DOHH2 (cell line): ENCODE data around the gene ANKRD34B.

Experiments
- H3F3A ChIP-seq: fragments of 200-600 bp; sonication (generic), shearing (Covaris generic); 2 replicates; pipeline ENCODE4 v1.6.0; 2016; ENCODE audit warnings: antibody characterized with exemption, mild to moderate bottlenecking; ENCODE audit not compliant: control insufficient read depth, insufficient read depth
- H3K27ac ChIP-seq: fragments of 200-600 bp; sonication (generic); 2 replicates; pipeline ENCODE4 v1.5.1; 2014; ENCODE audit warnings: low read depth, mild to moderate bottlenecking, low read length, moderate library complexity
- H3K27me3 ChIP-seq: fragments of 200-600 bp; sonication (generic); 2 replicates; pipeline ENCODE4 v1.6.1; 2014; ENCODE audit warnings: mild to moderate bottlenecking, low read length, mixed read lengths; ENCODE audit not compliant: control insufficient read depth
- H3K36me3 ChIP-seq: fragments of 200-600 bp; sonication (generic); 2 replicates; pipeline ENCODE4 v1.6.1; 2014; ENCODE audit warnings: mild to moderate bottlenecking, low read length, moderate library complexity, mixed read lengths; ENCODE audit not compliant: control insufficient read depth
- H3K4me1 ChIP-seq: fragments of 200-600 bp; sonication (generic); 2 replicates; pipeline ENCODE4 v1.6.1; 2014; ENCODE audit warnings: mild to moderate bottlenecking, low read length, mixed read lengths; ENCODE audit not compliant: control insufficient read depth
- H3K4me2 ChIP-seq: fragments of 200-600 bp; sonication (generic); 2 replicates; pipeline ENCODE4 v1.6.0; 2014; ENCODE audit warnings: mild to moderate bottlenecking, low read length, moderate library complexity
- H3K4me3 ChIP-seq: fragments of 200-600 bp; sonication (generic); 2 replicates; pipeline ENCODE4 v1.5.1; 2014; ENCODE audit warnings: mild to moderate bottlenecking, low read length, mixed read lengths
- H3K79me2 ChIP-seq: fragments of 200-600 bp; sonication (generic); 2 replicates; pipeline ENCODE4 v1.6.1; 2014; ENCODE audit warnings: mild to moderate bottlenecking, low read length, mixed read lengths; ENCODE audit not compliant: control insufficient read depth
- H3K9me2 ChIP-seq: fragments of 200-600 bp; sonication (generic); replicated peaks from 2 replicates; pipeline ENCODE4 v1.6.1; 2014; ENCODE audit warnings: mild to moderate bottlenecking, low read length, mixed read lengths; ENCODE audit not compliant: control insufficient read depth
- H3K9me3 ChIP-seq: fragments of 200-600 bp; sonication (generic); 2 replicates; pipeline ENCODE4 v1.6.1; 2014; ENCODE audit warnings: antibody characterized with exemption, low read length, mixed read lengths; ENCODE audit not compliant: control insufficient read depth, insufficient read depth
- H4K20me1 ChIP-seq: fragments of 200-600 bp; sonication (generic); 2 replicates; pipeline ENCODE4 v1.6.0; 2014; ENCODE audit warnings: low read depth, mild to moderate bottlenecking, antibody characterized with exemption, low read length, moderate library complexity; ENCODE audit not compliant: control insufficient read depth, insufficient read depth
- EZH2phosphoT487 ChIP-seq: fragments of 200-600 bp; sonication (generic); IDR thresholded peaks from 2 replicates; pipeline ENCODE4 v1.6.1; 2017; ENCODE audit warnings: borderline replicate concordance, mild to moderate bottlenecking, antibody characterized with exemption, low read length, moderate library complexity, mixed read lengths
- TF ChIP-seq, protein P1 (sequence below): fragments of 200-600 bp; sonication (generic); IDR thresholded peaks from one replicate; pipeline ENCODE4 v1.5.1; 2014; ENCODE audit warnings: antibody characterized with exemption, mild to moderate bottlenecking, low read depth, low read length; ENCODE audit not compliant: poor library complexity, severe bottlenecking

Gene ANKRD34B

DNA sequence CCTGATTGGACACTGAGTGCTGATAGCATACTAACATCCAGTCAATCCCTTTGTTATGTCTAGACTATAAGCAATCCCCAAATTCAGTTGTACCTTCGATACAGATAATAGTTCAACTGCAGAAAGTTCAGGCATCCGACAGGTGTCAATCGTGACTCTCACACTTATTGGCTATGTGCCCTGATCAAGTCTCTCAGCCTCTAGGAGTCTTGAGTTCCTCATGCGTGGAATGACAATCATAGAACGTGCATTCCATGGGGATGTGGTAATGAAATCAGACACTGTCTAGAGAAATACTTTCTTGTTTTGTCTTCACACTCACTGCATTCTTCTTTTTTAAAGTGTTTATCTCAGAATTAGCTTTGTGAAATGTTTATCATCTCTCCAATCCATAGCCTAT is 4.8 kb downstream of the ANKRD34B start:
- Histone ChIP-seq H3K4me1 (no peaks in the 10 kb centered on the region), H3K4me2 (no peak overlapping the region), H3K36me3 (no peaks in the 10 kb centered on the region), H3K9me3 (no peaks in the 10 kb centered on the region), H3K79me2 (no peaks in the 10 kb centered on the region), H3K9me2 (no peaks in the 10 kb centered on the region), H3K27ac (no peak overlapping the region), H3K4me3 (no peak overlapping the region), H3F3A (no peaks in the 10 kb centered on the region), H3K27me3 (peaks cover 8% of the 10 kb centered on the region), H4K20me1 (no peaks in the 10 kb centered on the region)
- TF ChIP-seq, protein P1, sequence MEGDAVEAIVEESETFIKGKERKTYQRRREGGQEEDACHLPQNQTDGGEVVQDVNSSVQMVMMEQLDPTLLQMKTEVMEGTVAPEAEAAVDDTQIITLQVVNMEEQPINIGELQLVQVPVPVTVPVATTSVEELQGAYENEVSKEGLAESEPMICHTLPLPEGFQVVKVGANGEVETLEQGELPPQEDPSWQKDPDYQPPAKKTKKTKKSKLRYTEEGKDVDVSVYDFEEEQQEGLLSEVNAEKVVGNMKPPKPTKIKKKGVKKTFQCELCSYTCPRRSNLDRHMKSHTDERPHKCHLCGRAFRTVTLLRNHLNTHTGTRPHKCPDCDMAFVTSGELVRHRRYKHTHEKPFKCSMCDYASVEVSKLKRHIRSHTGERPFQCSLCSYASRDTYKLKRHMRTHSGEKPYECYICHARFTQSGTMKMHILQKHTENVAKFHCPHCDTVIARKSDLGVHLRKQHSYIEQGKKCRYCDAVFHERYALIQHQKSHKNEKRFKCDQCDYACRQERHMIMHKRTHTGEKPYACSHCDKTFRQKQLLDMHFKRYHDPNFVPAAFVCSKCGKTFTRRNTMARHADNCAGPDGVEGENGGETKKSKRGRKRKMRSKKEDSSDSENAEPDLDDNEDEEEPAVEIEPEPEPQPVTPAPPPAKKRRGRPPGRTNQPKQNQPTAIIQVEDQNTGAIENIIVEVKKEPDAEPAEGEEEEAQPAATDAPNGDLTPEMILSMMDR: no peak
- no peak for TF ChIP-seq EZH2phosphoT487

DNA sequence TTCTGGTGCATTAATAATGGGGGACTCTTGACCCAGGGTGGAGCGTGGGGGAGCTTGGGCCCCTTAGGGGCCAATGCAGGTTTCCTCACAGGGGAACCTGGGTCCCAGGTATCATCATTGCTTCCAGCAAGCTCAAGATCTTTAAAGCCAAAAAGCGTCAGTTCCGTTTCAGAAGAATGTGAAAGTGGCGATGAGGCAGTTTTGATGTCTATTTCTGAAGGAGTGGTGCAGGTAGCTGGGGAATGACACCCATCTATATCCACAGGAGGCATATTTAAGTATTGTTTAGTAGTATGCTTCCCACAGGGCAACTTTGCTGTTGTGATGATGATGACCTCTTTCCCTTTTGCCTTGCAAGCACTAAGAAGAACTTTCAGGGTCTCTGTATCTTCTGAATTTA is 10.8 kb downstream of the ANKRD34B start:
- H3K9me3 ChIP-seq: no peaks in the 10 kb centered on the region
- H3F3A ChIP-seq: no peaks in the 10 kb centered on the region
- H3K4me2 ChIP-seq: no peak overlapping the region
- no peak overlapping the region for H3K27ac ChIP-seq
- H3K4me1 ChIP-seq: no peaks in the 10 kb centered on the region
- H3K36me3 ChIP-seq: no peaks in the 10 kb centered on the region
- no peak overlapping the region for H3K4me3 ChIP-seq
- H4K20me1 ChIP-seq: no peaks in the 10 kb centered on the region
- TF ChIP-seq, protein P1: no peak
- TF ChIP-seq EZH2phosphoT487: no peak
- no peaks in the 10 kb centered on the region for H3K9me2 ChIP-seq
- H3K79me2 ChIP-seq: no peaks in the 10 kb centered on the region
- H3K27me3 ChIP-seq: peaks cover 13% of the 10 kb centered on the region

DNA sequence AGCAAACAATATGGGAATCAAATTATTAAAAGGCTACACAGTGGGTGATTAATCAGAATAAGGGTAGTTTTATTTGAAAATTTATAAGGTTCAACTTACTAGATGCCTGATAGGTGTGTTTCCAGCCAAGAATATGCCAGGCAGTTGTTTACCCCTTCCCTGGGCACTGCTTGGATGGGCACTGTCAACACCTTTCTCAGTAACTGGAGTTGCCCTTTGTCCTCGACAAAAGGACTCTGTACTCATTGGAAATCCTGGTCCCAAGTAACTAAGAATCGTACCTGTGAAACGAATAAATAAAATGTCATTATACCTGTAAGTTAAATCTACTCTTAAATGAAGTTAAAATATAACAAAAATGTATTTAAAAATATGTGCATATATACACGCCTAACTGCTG is 15.0 kb downstream of the ANKRD34B start:
- no peaks in the 10 kb centered on the region for H3K36me3 ChIP-seq
- H3F3A ChIP-seq: no peaks in the 10 kb centered on the region
- no peaks in the 10 kb centered on the region for H3K79me2 ChIP-seq
- H3K4me1 ChIP-seq: no peaks in the 10 kb centered on the region
- H3K9me2 ChIP-seq: no peaks in the 10 kb centered on the region
- no peaks in the 10 kb centered on the region for H4K20me1 ChIP-seq
- no peaks in the 10 kb centered on the region for H3K9me3 ChIP-seq
- no peak overlapping the region for H3K4me3 ChIP-seq
- peaks cover 8% of the 10 kb centered on the region for H3K27me3 ChIP-seq
- no peak overlapping the region for H3K4me2 ChIP-seq
- TF ChIP-seq, protein P1: no peak
- TF ChIP-seq EZH2phosphoT487: no peak
- H3K27ac ChIP-seq: no peak overlapping the region

DNA sequence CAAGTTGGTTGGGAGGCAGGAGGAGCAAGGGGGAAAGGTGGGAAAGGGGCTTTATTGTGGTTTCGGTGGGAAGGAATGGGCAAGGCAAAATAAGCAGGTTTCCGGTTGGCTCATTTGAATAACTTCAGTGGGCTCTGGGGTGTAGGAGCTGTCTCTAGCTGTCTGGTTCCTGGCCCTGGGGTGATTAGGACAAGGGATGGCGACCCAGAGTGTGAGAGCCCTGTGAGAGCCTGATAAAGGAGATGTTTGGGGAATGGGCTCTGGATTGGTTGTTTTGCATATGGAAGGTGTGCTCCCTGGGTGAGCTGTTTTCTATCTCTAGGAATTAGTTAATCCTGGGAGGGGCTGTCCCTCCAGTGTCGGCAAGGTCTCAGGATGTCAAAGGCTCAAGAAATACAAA is 15.4 kb downstream of the ANKRD34B start:
- Histone ChIP-seq H4K20me1 (no peaks in the 10 kb centered on the region), H3F3A (no peaks in the 10 kb centered on the region), H3K27me3 (peaks cover 8% of the 10 kb centered on the region), H3K79me2 (no peaks in the 10 kb centered on the region), H3K4me3 (no peak overlapping the region), H3K4me1 (no peaks in the 10 kb centered on the region), H3K9me2 (no peaks in the 10 kb centered on the region), H3K27ac (no peak overlapping the region), H3K36me3 (no peaks in the 10 kb centered on the region), H3K4me2 (no peak overlapping the region), H3K9me3 (no peaks in the 10 kb centered on the region)
- TF ChIP-seq, protein P1: no peak
- no peak for TF ChIP-seq EZH2phosphoT487
